Activated CD8-positive, alpha-beta T cell treated with anti-CD3 and anti-CD28 coated beads, Interleukin-2, amount 10 ng/mL, durations not matched to agents 7 days and 5 days (primary cell): ENCODE measurements around the gene PPP1R2. TPM values are rescaled to one million over a fixed set of nuclear protein-coding genes. Genes with fewer than 3 reads are reported as not detected.
A peak's percentile ranks its signal among the peaks of the same experiment; 100 is the strongest.

Source experiments
- ATAC-seq: fragments of 150-1000 bp; cut with Tn5 transposase; one replicate; pipeline ENCODE4 v1.10.0; 2021; ENCODE audit warnings: moderate library complexity
- CTCF ChIA-PET: fragments of 350-600 bp; sonication (Branson Sonifier 250); formaldehyde crosslinking; loops from one replicate; lab custom pipeline; 2021; ENCODE audit warnings: antibody characterized with exemption; lab: Charles Lee
- POLR2A ChIA-PET: fragments of 350-600 bp; sonication (Branson Sonifier 250); formaldehyde crosslinking; loops from one replicate; lab custom pipeline; 2021; ENCODE audit warnings: antibody characterized with exemption; lab: Charles Lee
- DNase-seq: peaks from one replicate; pipeline ENCODE4 v3.0.0-alpha.2; 2020
- H3K27ac Mint-ChIP-seq: one replicate; pipeline ENCODE4 v1.8.0; 2021; ENCODE audit warnings: mild to moderate bottlenecking, mixed read lengths
- H3K27me3 Mint-ChIP-seq: one replicate; pipeline ENCODE4 v1.8.0; 2021; ENCODE audit warnings: low read depth, mixed read lengths
- H3K36me3 Mint-ChIP-seq: one replicate; pipeline ENCODE4 v1.8.0; 2021; ENCODE audit warnings: low read depth, mixed read lengths
- H3K4me1 Mint-ChIP-seq: one replicate; pipeline ENCODE4 v1.8.0; 2021; ENCODE audit warnings: low read depth, mixed read lengths
- H3K4me3 Mint-ChIP-seq: one replicate; pipeline ENCODE4 v1.8.0; 2021; ENCODE audit warnings: mild to moderate bottlenecking, mixed read lengths
- H3K9me3 Mint-ChIP-seq: one replicate; pipeline ENCODE4 v1.8.0; 2022; ENCODE audit warnings: mixed read lengths; ENCODE audit not compliant: insufficient read depth
- total RNA-seq, 2 experiments: library from RNA; stranded (reverse); gene quantifications; one replicate each; pipeline ENCODE4 v1.2.3, GENCODE V29; 2021

Gene PPP1R2
- total RNA-seq, 2 experiments from 2014 or later = 72.0 to 72.6 TPM

DNA sequence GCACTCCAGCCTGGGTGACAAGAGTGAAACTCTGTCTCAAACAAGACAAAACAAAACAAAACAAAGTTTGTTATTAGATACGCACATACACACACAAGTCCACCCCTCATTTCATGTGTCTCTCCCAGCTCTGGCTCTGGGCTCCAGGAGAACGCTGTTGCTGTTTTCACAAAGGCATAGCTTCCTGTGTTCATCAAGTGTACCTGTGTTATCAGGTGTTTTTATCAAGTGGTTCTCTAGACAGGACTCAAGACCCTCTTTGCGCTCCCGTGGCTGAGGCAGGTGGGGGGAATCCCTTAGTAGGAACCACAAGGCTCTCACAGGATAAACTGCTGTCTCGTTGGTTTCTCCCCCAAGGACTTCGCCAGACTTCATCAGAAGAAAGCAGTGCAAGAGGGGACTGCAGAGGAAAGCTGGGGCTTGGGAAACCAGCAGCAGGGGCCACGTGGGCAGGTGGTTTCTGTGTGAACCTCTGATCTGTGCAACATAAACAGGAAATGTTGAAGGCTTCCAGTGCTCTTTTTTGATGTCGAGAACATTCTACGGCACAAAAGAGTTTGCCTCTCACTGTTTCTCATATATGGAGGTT lies 6.9 kb upstream of the PPP1R2 start:
- Mint-ChIP-seq H3K36me3 (peaks cover 3% of the 10 kb centered on the region), H3K4me1 (peaks cover 79% of the 10 kb centered on the region), H3K27ac (peak overlapping the region; percentile 93), H3K9me3 (peaks cover 4% of the 10 kb centered on the region), H3K4me3 (peak overlapping the region; percentile 65), H3K27me3 (no peaks in the 10 kb centered on the region)
- POLR2A ChIA-PET = interaction anchor here (0.6 to 2.5 kb wide), 10 partner anchors 8 to 308 kb away, joined by 3 to 21 read pairs (median 4); partner anchors contain the start of genes ACAP2 and XXYLT1
- CTCF ChIA-PET = interaction anchor here (0.7 to 4.0 kb wide), 14 partner anchors 8 to 867 kb away, joined by 3 to 29 read pairs (median 4); partner anchors contain the start of gene XXYLT1
- ATAC-seq (peak; percentile 75), DNase-seq (peak; percentile 90)

DNA sequence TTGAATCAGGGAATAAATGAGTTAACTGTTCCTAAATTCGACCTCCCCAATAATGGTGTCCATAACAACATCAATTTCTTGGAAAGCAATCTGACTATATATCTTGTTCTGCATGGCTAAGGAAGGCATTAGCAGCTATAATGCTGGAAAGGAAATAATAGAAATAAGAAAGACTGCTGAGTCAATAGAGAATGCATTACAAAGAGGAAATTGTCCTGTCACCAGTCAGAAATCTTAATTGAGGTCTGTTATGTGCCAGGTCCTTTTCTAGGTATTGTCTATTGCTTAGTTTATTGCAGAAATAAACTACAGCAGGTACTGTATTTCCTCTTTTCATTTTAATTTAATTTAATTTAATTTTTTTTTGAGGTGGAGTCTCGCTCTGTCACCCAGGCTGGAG lies 5.9 kb upstream of the PPP1R2 start:
- Mint-ChIP-seq H3K27me3 (no peaks in the 10 kb centered on the region), H3K4me3 (no peak overlapping the region), H3K36me3 (peaks cover 3% of the 10 kb centered on the region), H3K4me1 (peaks cover 89% of the 10 kb centered on the region), H3K27ac (no peak overlapping the region), H3K9me3 (peaks cover 4% of the 10 kb centered on the region)
- ATAC-seq (no peak), DNase-seq (no peak)
- POLR2A ChIA-PET = interaction anchor here (0.6 to 0.9 kb wide), 3 partner anchors 12 to 41 kb away, joined by 3 read pairs; no protein-coding TSS in a partner anchor
- CTCF ChIA-PET = interaction anchor here (1.2 to 4.0 kb wide), 3 partner anchors 10 to 278 kb away, joined by 4 to 29 read pairs (median 5); partner anchors contain the start of gene XXYLT1

DNA sequence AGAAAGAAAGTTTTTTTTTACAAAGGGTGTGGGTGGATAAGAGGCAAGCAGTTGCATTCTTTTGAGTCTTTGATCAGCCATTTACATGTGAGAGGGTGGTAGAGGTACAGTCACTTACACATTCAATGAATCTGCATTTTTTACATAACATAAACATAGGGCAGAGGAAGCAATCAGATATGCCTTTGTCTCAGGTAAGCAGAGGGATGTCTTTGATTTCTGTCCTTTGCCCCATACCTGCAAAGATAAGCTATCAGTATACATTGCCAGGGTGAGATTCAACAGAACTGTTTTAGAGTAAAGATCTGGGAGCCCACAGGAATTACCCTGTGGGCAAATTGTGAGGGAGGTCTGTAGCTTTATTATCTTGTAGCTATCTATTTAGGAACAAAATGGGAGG lies 5.4 kb upstream of the PPP1R2 start:
- no peak overlapping the region for H3K4me3 Mint-ChIP-seq
- no peak for ATAC-seq
- POLR2A ChIA-PET = interaction anchor here (0.6 to 0.9 kb wide), 3 partner anchors 11 to 41 kb away, joined by 3 read pairs; no protein-coding TSS in a partner anchor

GRCh38 chr3:195548006-195548405 lies 4.9 kb upstream of the PPP1R2 start:
- Mint-ChIP-seq H3K9me3 (peaks cover 4% of the 10 kb centered on the region), H3K36me3 (peaks cover 3% of the 10 kb centered on the region), H3K27ac (peak overlapping the region; percentile 1), H3K27me3 (no peaks in the 10 kb centered on the region), H3K4me1 (peaks cover 87% of the 10 kb centered on the region), H3K4me3 (no peak overlapping the region)
- DNase-seq = no peak
- ChIA-PET POLR2A (interaction anchor here (0.7 to 0.9 kb wide), 2 partner anchors 11 to 14 kb away, joined by 3 read pairs; no protein-coding TSS in a partner anchor), CTCF (interaction anchor here (4.0 kb wide), 1 partner anchor 277 kb away, joined by 29 read pairs; the partner anchor contains the start of gene XXYLT1)
- ATAC-seq = no peak

More for the DNA sequence above, 5.4 kb upstream of the PPP1R2 start:
- Mint-ChIP-seq H3K9me3 (peaks cover 4% of the 10 kb centered on the region), H3K4me1 (peaks cover 92% of the 10 kb centered on the region), H3K27me3 (no peaks in the 10 kb centered on the region), H3K36me3 (peaks cover 3% of the 10 kb centered on the region), H3K27ac (no peak overlapping the region)
- no peak for DNase-seq
- CTCF ChIA-PET = interaction anchor here (1.3 to 4.0 kb wide), 2 partner anchors 15 to 278 kb away, joined by 4 to 29 read pairs; partner anchors contain the start of gene XXYLT1

GRCh38 chr3:195546130-195546560 lies 3.0 kb upstream of the PPP1R2 start:
- DNase-seq = peak; percentile 33
- CTCF ChIA-PET = interaction anchor here (0.9 to 6.6 kb wide), 6 partner anchors 10 to 276 kb away, joined by 3 to 69 read pairs (median 4); partner anchors contain the start of gene XXYLT1
- Mint-ChIP-seq H3K4me3 (peak overlapping the region; percentile 70), H3K36me3 (peaks cover 10% of the 10 kb centered on the region), H3K4me1 (peaks cover 71% of the 10 kb centered on the region), H3K9me3 (peaks cover 4% of the 10 kb centered on the region), H3K27ac (peak overlapping the region; percentile 93), H3K27me3 (no peaks in the 10 kb centered on the region)
- no peak for ATAC-seq
- POLR2A ChIA-PET = interaction anchor here (0.6 kb wide), 1 partner anchor 8 kb away, joined by 3 read pairs; no protein-coding TSS in a partner anchor

DNA sequence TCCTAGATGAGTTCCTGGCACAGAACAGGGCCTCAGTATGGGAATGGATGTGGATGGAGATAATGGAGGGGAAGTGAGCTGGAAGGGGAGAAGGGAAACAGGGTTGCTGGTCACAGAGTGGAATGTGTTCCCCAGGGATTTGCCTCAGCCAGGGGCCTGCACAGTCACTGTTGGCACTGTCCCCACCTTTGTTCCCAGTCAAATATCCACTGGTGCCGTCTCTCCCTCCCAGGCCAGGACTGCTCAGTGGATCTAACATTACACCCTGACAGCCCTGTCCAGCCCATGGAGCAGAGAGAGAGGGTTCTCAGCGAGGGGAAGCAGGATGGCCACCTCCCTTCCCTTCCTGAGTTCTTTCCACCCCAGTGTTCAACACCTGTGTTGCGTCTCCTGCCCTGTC lies 1.5 kb upstream of the PPP1R2 start:
- Mint-ChIP-seq H3K9me3 (peaks cover 4% of the 10 kb centered on the region), H3K4me1 (peaks cover 74% of the 10 kb centered on the region), H3K27ac (peak overlapping the region; percentile 89), H3K36me3 (peaks cover 16% of the 10 kb centered on the region), H3K27me3 (no peaks in the 10 kb centered on the region), H3K4me3 (peak overlapping the region; percentile 92)
- DNase-seq = no peak
- CTCF ChIA-PET = interaction anchor here (1.0 to 6.6 kb wide), 4 partner anchors 10 to 274 kb away, joined by 4 to 69 read pairs (median 7); partner anchors contain the start of gene XXYLT1
- POLR2A ChIA-PET = no interaction called here
- ATAC-seq = no peak

DNA sequence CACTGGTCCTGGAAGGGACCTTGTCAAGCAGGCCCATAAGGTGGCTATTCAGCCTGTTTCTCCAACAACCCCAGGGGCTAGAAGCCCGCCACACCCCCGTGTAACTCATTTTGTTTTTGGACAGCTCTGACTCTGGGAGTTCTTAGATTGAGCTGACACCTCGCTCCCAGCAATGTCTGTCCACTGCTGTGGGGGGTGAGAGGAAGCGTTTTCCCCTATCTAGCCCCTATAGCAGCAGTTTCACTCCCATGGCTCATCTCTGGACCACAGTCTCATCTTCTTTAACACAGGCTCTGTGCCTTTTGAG lies 1.1 kb upstream of the PPP1R2 start:
- ChIA-PET CTCF (interaction anchor here (1.0 to 6.6 kb wide), 5 partner anchors 10 to 274 kb away, joined by 4 to 69 read pairs (median 8); partner anchors contain the start of gene XXYLT1), POLR2A (interaction anchor here (1.2 to 1.5 kb wide), 2 partner anchors 273 to 363 kb away, joined by 3 to 7 read pairs; partner anchors contain the start of gene XXYLT1)
- H3K27ac Mint-ChIP-seq = peak overlapping the region; percentile 89
- peaks cover 19% of the 10 kb centered on the region for H3K36me3 Mint-ChIP-seq
- DNase-seq (no peak), ATAC-seq (no peak)
- peak overlapping the region; percentile 92 for H3K4me3 Mint-ChIP-seq
- H3K9me3 Mint-ChIP-seq = peaks cover 4% of the 10 kb centered on the region
- peaks cover 76% of the 10 kb centered on the region for H3K4me1 Mint-ChIP-seq
- H3K27me3 Mint-ChIP-seq = no peaks in the 10 kb centered on the region

GRCh38 chr3:195543500-195544229 lies 540 bp upstream of the PPP1R2 start:
- DNase-seq (no peak), ATAC-seq (no peak)
- Mint-ChIP-seq H3K27me3 (no peaks in the 10 kb centered on the region), H3K36me3 (peaks cover 22% of the 10 kb centered on the region), H3K27ac (peak overlapping the region; percentile 89), H3K4me3 (peak overlapping the region; percentile 92), H3K4me1 (peaks cover 76% of the 10 kb centered on the region), H3K9me3 (peaks cover 4% of the 10 kb centered on the region)
- ChIA-PET CTCF (interaction anchor here (1.0 to 7.2 kb wide), 6 partner anchors 9 to 273 kb away, joined by 3 to 69 read pairs (median 8); partner anchors contain the start of gene XXYLT1), POLR2A (interaction anchor here (0.7 to 2.0 kb wide), 8 partner anchors 8 to 364 kb away, joined by 3 to 9 read pairs (median 4); partner anchors contain the start of genes ACAP2 and XXYLT1)

DNA sequence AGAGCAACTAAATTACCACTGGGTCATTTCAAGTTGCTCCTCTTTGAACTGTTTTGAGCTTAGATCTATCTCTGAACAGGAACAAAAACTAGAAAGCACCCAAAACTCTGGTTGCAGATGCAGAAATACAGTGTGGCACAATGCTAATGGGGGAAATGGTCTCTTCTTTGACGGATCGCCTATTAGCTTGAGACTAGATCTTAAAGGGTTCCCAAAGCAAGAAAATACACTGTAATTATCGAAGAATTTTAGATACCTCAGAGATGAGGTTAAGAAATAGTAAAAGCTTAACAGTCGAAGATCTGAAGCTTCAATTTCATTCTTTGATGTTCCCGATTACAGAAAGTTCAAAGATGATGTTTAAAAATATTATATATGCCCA lies 818 bp downstream of the PPP1R2 start:
- H3K27me3 Mint-ChIP-seq = no peaks in the 10 kb centered on the region
- ATAC-seq (no peak), DNase-seq (no peak)
- peaks cover 4% of the 10 kb centered on the region for H3K9me3 Mint-ChIP-seq
- H3K4me1 Mint-ChIP-seq = peaks cover 77% of the 10 kb centered on the region
- peaks cover 22% of the 10 kb centered on the region for H3K36me3 Mint-ChIP-seq
- peak overlapping the region; percentile 92 for H3K4me3 Mint-ChIP-seq
- H3K27ac Mint-ChIP-seq = peak overlapping the region; percentile 89
- ChIA-PET CTCF (interaction anchor here (0.7 to 7.2 kb wide), 9 partner anchors 9 to 871 kb away, joined by 3 to 69 read pairs (median 6); partner anchors contain the start of gene XXYLT1), POLR2A (interaction anchor here (0.7 to 2.0 kb wide), 8 partner anchors 8 to 271 kb away, joined by 3 to 12 read pairs (median 4); partner anchors contain the start of genes ACAP2 and XXYLT1)

DNA sequence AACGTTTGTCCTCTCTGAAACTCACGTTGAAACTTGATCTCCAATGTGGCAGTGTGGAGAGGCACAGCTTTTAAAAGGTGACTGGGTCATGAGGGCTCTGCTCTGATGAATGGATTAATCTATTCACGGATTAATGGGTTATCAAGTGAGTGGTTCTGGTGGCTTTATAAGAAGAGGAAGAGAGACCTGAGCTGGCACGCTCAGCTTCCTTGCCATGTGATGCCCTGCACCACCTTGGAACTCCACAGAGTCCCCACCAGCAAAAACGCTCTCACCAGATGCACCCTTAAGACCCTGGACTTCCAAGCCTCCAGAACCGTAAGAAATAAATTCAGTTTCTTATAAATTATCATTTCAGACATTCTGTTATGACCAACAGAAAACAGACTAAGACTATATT lies 2.6 kb downstream of the PPP1R2 start:
- H3K27me3 Mint-ChIP-seq = no peaks in the 10 kb centered on the region
- CTCF ChIA-PET = interaction anchor here (1.0 to 7.2 kb wide), 4 partner anchors 10 to 270 kb away, joined by 3 to 68 read pairs (median 25); partner anchors contain the start of gene XXYLT1
- peak overlapping the region; percentile 71 for H3K27ac Mint-ChIP-seq
- peak overlapping the region; percentile 92 for H3K4me3 Mint-ChIP-seq
- H3K9me3 Mint-ChIP-seq = no peaks in the 10 kb centered on the region
- peaks cover 30% of the 10 kb centered on the region for H3K36me3 Mint-ChIP-seq
- ATAC-seq (no peak), DNase-seq (no peak)
- peaks cover 72% of the 10 kb centered on the region for H3K4me1 Mint-ChIP-seq
- POLR2A ChIA-PET = interaction anchor here (3.5 kb wide), 1 partner anchor 10 kb away, joined by 21 read pairs; no protein-coding TSS in a partner anchor

DNA sequence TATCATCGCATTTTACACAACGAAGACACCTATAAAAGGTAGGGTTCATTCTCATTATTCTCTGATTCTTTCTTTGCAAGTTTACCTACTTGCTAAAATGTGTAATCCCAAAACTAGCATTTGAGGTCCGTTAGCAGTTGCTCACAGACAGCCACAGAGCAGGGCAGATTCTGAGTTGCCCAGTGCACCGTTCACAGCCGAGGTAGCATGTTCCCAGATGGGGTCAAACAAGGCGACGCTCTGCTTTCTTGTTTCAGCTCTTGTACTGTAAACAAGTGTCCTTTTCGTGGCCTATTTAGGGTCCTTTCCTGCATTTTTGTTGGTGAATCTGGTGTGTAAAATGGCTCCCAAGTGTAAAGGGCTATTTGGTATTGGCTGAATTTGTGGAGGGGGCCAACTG lies 3.1 kb downstream of the PPP1R2 start:
- peaks cover 72% of the 10 kb centered on the region for H3K4me1 Mint-ChIP-seq
- peak overlapping the region; percentile 71 for H3K27ac Mint-ChIP-seq
- CTCF ChIA-PET = interaction anchor here (1.0 to 7.2 kb wide), 4 partner anchors 10 to 270 kb away, joined by 3 to 68 read pairs (median 25); partner anchors contain the start of gene XXYLT1
- POLR2A ChIA-PET = interaction anchor here (0.6 to 3.5 kb wide), 2 partner anchors 11 to 47 kb away, joined by 4 to 21 read pairs; no protein-coding TSS in a partner anchor
- no peaks in the 10 kb centered on the region for H3K27me3 Mint-ChIP-seq
- H3K9me3 Mint-ChIP-seq = no peaks in the 10 kb centered on the region
- no peak for ATAC-seq
- H3K36me3 Mint-ChIP-seq = peaks cover 35% of the 10 kb centered on the region
- peak overlapping the region; percentile 92 for H3K4me3 Mint-ChIP-seq
- no peak for DNase-seq
